ENCODE data around the gene SAMD8.
A peak's percentile ranks its signal among the peaks of the same experiment; 100 is the strongest.
"Not testable (repeated sequence)": the region's sequence is repeated elsewhere in the genome, so short reads cannot be mapped to it uniquely, and the experiment has no call there.

The SAMD8 gene

GRCh38 chr10:75110006-75110632 is 1.3 kb upstream of the SAMD8 start:
- no peak overlapping the region for H3K4me3 ChIP-seq (ENCODE audit: low read length)
- no peaks in the 10 kb centered on the region for H3K36me3 ChIP-seq (ENCODE audit: control insufficient read depth, insufficient read depth, low read length, severe bottlenecking)
- H3K9me3 ChIP-seq (ENCODE audit: control insufficient read depth, low read length): no peaks in the 10 kb centered on the region
- DNase-seq (ENCODE audit: low read depth): no peak
- peaks cover 26% of the 10 kb centered on the region for H3K4me1 ChIP-seq (ENCODE audit: control insufficient read depth, insufficient read depth, low read length)
- no peaks in the 10 kb centered on the region for H3K27me3 ChIP-seq (replicated peaks; ENCODE audit: control insufficient read depth, insufficient read depth, low read length)
- no peak overlapping the region for H3K9ac ChIP-seq (ENCODE audit: low read length)

GRCh38 chr10:75111907-75112679 is 637 bp downstream of the SAMD8 start:
- H3K4me1 ChIP-seq (ENCODE audit: control insufficient read depth, insufficient read depth, low read length): peaks cover 36% of the 10 kb centered on the region
- peak overlapping the region; percentile 98 for H3K9ac ChIP-seq (ENCODE audit: low read length)
- peak; percentile 76 for DNase-seq (ENCODE audit: low read depth)
- H3K27me3 ChIP-seq (replicated peaks; ENCODE audit: control insufficient read depth, insufficient read depth, low read length): no peaks in the 10 kb centered on the region
- H3K9me3 ChIP-seq (ENCODE audit: control insufficient read depth, low read length): no peaks in the 10 kb centered on the region
- peak overlapping the region; percentile 96 for H3K4me3 ChIP-seq (ENCODE audit: low read length)
- no peaks in the 10 kb centered on the region for H3K36me3 ChIP-seq (ENCODE audit: control insufficient read depth, insufficient read depth, low read length, severe bottlenecking)

GRCh38 chr10:75115137-75115536 is 3.7 kb downstream of the SAMD8 start:
- peak; percentile 40 for DNase-seq (ENCODE audit: low read depth)
- no peaks in the 10 kb centered on the region for H3K27me3 ChIP-seq (replicated peaks; ENCODE audit: control insufficient read depth, insufficient read depth, low read length)
- no peak overlapping the region for H3K4me3 ChIP-seq (ENCODE audit: low read length)
- H3K9me3 ChIP-seq (ENCODE audit: control insufficient read depth, low read length): no peaks in the 10 kb centered on the region
- H3K36me3 ChIP-seq (ENCODE audit: control insufficient read depth, insufficient read depth, low read length, severe bottlenecking): no peaks in the 10 kb centered on the region
- no peak overlapping the region for H3K9ac ChIP-seq (ENCODE audit: low read length)
- H3K4me1 ChIP-seq (ENCODE audit: control insufficient read depth, insufficient read depth, low read length): peaks cover 52% of the 10 kb centered on the region

- H3K9ac ChIP-seq (ENCODE audit: low read length); H3K27me3 ChIP-seq (replicated peaks; ENCODE audit: control insufficient read depth, insufficient read depth, low read length); H3K36me3 ChIP-seq (ENCODE audit: control insufficient read depth, insufficient read depth, low read length, severe bottlenecking); DNase-seq (ENCODE audit: low read depth); H3K9me3 ChIP-seq (ENCODE audit: control insufficient read depth, low read length): not testable (repeated sequence)
- H3K4me1 ChIP-seq (ENCODE audit: control insufficient read depth, insufficient read depth, low read length): peaks cover 57% of the 10 kb centered on the region
- H3K4me3 ChIP-seq (ENCODE audit: low read length): peak overlapping the region; percentile 43
These were observed 5.7 kb downstream of the SAMD8 start for GRCh38 chr10:75116941-75117775.

- H3K36me3 ChIP-seq (ENCODE audit: control insufficient read depth, insufficient read depth, low read length, severe bottlenecking): no peaks in the 10 kb centered on the region
- H3K9ac ChIP-seq (ENCODE audit: low read length): peak overlapping the region; percentile 12
- peak; percentile 73 for DNase-seq (ENCODE audit: low read depth)
- H3K4me1 ChIP-seq (ENCODE audit: control insufficient read depth, insufficient read depth, low read length): peaks cover 51% of the 10 kb centered on the region
- no peaks in the 10 kb centered on the region for H3K9me3 ChIP-seq (ENCODE audit: control insufficient read depth, low read length)
- H3K27me3 ChIP-seq (replicated peaks; ENCODE audit: control insufficient read depth, insufficient read depth, low read length): no peaks in the 10 kb centered on the region
- peak overlapping the region; percentile 43 for H3K4me3 ChIP-seq (ENCODE audit: low read length)
These were observed 6.5 kb downstream of the SAMD8 start for GRCh38 chr10:75117995-75118394.

- not testable (repeated sequence) for H3K4me3 ChIP-seq (ENCODE audit: low read length); DNase-seq (ENCODE audit: low read depth); H3K9me3 ChIP-seq (ENCODE audit: control insufficient read depth, low read length); H3K9ac ChIP-seq (ENCODE audit: low read length); H3K36me3 ChIP-seq (ENCODE audit: control insufficient read depth, insufficient read depth, low read length, severe bottlenecking); H3K27me3 ChIP-seq (replicated peaks; ENCODE audit: control insufficient read depth, insufficient read depth, low read length)
- peaks cover 37% of the 10 kb centered on the region for H3K4me1 ChIP-seq (ENCODE audit: control insufficient read depth, insufficient read depth, low read length)
These were observed 8.1 kb downstream of the SAMD8 start for GRCh38 chr10:75119444-75120066.

GRCh38 chr10:75121322-75121721 is 9.9 kb downstream of the SAMD8 start:
- peaks cover 29% of the 10 kb centered on the region for H3K4me1 ChIP-seq (ENCODE audit: control insufficient read depth, insufficient read depth, low read length)
- H3K9me3 ChIP-seq (ENCODE audit: control insufficient read depth, low read length): no peaks in the 10 kb centered on the region
- H3K4me3 ChIP-seq (ENCODE audit: low read length): no peak overlapping the region
- DNase-seq (ENCODE audit: low read depth): no peak
- H3K27me3 ChIP-seq (replicated peaks; ENCODE audit: control insufficient read depth, insufficient read depth, low read length): no peaks in the 10 kb centered on the region
- no peak overlapping the region for H3K9ac ChIP-seq (ENCODE audit: low read length)
- peaks cover 19% of the 10 kb centered on the region for H3K36me3 ChIP-seq (ENCODE audit: control insufficient read depth, insufficient read depth, low read length, severe bottlenecking)

- H3K27me3 ChIP-seq (replicated peaks; ENCODE audit: control insufficient read depth, insufficient read depth, low read length): no peaks in the 10 kb centered on the region
- no peak overlapping the region for H3K9ac ChIP-seq (ENCODE audit: low read length)
- no peak for DNase-seq (ENCODE audit: low read depth)
These were observed 11.0 kb downstream of the SAMD8 start for GRCh38 chr10:75122505-75122904.

GRCh38 chr10:75123088-75123682 is 11.7 kb downstream of the SAMD8 start:
- Histone ChIP-seq H3K27me3 (replicated peaks; ENCODE audit: control insufficient read depth, insufficient read depth, low read length) (no peaks in the 10 kb centered on the region), H3K9ac (ENCODE audit: low read length) (no peak overlapping the region), H3K4me3 (ENCODE audit: low read length) (no peak overlapping the region), H3K9me3 (ENCODE audit: control insufficient read depth, low read length) (no peaks in the 10 kb centered on the region), H3K36me3 (ENCODE audit: control insufficient read depth, insufficient read depth, low read length, severe bottlenecking) (peaks cover 22% of the 10 kb centered on the region), H3K4me1 (ENCODE audit: control insufficient read depth, insufficient read depth, low read length) (peaks cover 24% of the 10 kb centered on the region)
- no peak for DNase-seq (ENCODE audit: low read depth)

More at GRCh38 chr10:75122505-75122904, 11.0 kb downstream of the SAMD8 start:
- Histone ChIP-seq H3K4me3 (ENCODE audit: low read length) (no peak overlapping the region), H3K9me3 (ENCODE audit: control insufficient read depth, low read length) (no peaks in the 10 kb centered on the region), H3K4me1 (ENCODE audit: control insufficient read depth, insufficient read depth, low read length) (peaks cover 27% of the 10 kb centered on the region), H3K36me3 (ENCODE audit: control insufficient read depth, insufficient read depth, low read length, severe bottlenecking) (peaks cover 22% of the 10 kb centered on the region)

- Histone ChIP-seq H3K36me3 (ENCODE audit: control insufficient read depth, insufficient read depth, low read length, severe bottlenecking) (peaks cover 22% of the 10 kb centered on the region), H3K4me1 (ENCODE audit: control insufficient read depth, insufficient read depth, low read length) (peaks cover 17% of the 10 kb centered on the region), H3K9ac (ENCODE audit: low read length) (no peak overlapping the region), H3K4me3 (ENCODE audit: low read length) (no peak overlapping the region), H3K27me3 (replicated peaks; ENCODE audit: control insufficient read depth, insufficient read depth, low read length) (no peaks in the 10 kb centered on the region), H3K9me3 (ENCODE audit: control insufficient read depth, low read length) (no peaks in the 10 kb centered on the region)
- DNase-seq (ENCODE audit: low read depth): no peak
These were observed 14.8 kb downstream of the SAMD8 start for GRCh38 chr10:75126277-75126676.

Measured in adipocyte (in vitro differentiated cells).